Lower leg skin (tissue), 4 donors: ENCODE measurements around the gene IL1RL1. TPM values are rescaled to one million over a fixed set of nuclear protein-coding genes. Genes with fewer than 3 reads are reported as not detected.

Source experiments
- DNase-seq, 2 donors: peaks; one replicate each; pipeline ENCODE4 v3.0.0-alpha.2; 2019; ENCODE audit warnings: low spot score in 2 of 2
- H3K4me3 ChIP-seq: fragments of 200-600 bp; sonication (generic); 2 replicates; pipeline ENCODE4 v1.5.1; 2017; ENCODE audit warnings: mild to moderate bottlenecking, low read depth; ENCODE audit not compliant: poor library complexity, severe bottlenecking
- POLR2A ChIP-seq, 2 donors: fragments of 450-650 bp; IDR thresholded peaks; one replicate each; pipeline ENCODE4 v1.6.1; 2016 to 2017; ENCODE audit warnings: antibody characterized with exemption in 2 of 2, mild to moderate bottlenecking in 1 of 2, moderate library complexity in 1 of 2
- WGBS, 2 donors: methylation state at CpG; one replicate each; pipeline ENCODE4 v1.1.5; 2018; 5-methylcytosine and 5-hydroxymethylcytosine counted together
- intact Hi-C: fragments of 100-400 bp; cut with DNase I; formaldehyde crosslinking; loops from one replicate; pipeline ENCODE4 v1.15.0; 2023; ENCODE audit warnings: low total_unique reads
- total RNA-seq, 4 donors: library from RNA; depleted of rRNA; stranded (reverse); fragments of >200 nt; gene quantifications; one replicate each; pipeline ENCODE4 v1.1.0, GENCODE V29; 2016
- TF ChIP-seq, protein P1 (sequence below), 3 donors: fragments of 450-650 bp; IDR thresholded peaks; one replicate each; pipeline ENCODE4 v1.5.1; 2016; ENCODE audit warnings: antibody characterized with exemption in 3 of 3, mild to moderate bottlenecking in 3 of 3, moderate library complexity in 2 of 3

The IL1RL1 gene
- total RNA-seq, 4 donors from 2014 or later = 0.88 to 5.8 (median 1.9) TPM

DNA sequence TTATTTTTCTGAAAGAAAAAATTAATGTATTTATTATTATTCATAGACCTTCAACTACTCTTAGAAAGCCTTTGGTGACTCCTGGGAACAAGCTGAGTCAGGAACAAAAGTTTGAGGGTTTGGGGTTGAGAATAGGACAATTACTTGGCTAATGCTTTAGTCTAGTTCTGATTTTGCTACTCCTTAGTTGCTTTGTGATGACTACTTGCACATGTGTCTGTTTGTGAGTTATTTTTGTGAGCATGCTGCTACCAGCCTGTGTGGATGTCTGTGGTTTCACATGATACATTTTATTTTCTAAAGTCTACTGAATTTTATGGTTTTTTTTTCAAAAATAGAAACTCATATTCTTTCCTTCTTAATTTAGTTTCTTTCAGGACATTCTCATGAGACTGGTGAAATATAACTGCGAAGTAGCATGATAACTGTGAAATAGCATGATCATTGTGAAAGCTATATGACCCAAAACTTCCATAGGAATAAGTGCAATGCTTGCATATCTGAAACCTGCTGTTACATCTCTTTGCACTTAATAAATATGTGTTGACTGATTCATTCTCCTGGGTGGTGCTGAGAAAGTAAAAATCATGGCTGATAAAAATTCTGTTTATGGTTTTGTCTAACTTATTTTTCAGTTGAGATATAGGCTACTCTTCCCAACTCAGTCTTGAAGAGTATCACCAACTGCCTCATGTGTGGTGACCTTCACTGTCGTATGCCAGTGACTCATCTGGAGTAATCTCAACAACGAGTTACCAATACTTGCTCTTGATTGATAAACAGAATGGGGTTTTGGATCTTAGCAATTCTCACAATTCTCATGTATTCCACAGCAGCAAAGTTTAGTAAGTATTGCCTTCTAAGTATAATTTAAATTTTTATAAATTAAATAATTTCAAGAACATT is 26.4 kb downstream of the IL1RL1 start:
- WGBS, 2 donors = 71 to 76% methylated on average over 3 of the region's 3 CpGs
- H3K4me3 ChIP-seq = no peak overlapping the region
- TF ChIP-seq, protein P1, sequence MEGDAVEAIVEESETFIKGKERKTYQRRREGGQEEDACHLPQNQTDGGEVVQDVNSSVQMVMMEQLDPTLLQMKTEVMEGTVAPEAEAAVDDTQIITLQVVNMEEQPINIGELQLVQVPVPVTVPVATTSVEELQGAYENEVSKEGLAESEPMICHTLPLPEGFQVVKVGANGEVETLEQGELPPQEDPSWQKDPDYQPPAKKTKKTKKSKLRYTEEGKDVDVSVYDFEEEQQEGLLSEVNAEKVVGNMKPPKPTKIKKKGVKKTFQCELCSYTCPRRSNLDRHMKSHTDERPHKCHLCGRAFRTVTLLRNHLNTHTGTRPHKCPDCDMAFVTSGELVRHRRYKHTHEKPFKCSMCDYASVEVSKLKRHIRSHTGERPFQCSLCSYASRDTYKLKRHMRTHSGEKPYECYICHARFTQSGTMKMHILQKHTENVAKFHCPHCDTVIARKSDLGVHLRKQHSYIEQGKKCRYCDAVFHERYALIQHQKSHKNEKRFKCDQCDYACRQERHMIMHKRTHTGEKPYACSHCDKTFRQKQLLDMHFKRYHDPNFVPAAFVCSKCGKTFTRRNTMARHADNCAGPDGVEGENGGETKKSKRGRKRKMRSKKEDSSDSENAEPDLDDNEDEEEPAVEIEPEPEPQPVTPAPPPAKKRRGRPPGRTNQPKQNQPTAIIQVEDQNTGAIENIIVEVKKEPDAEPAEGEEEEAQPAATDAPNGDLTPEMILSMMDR (IDR thresholded peaks at IDR 0.05) = no peak
- no peak for TF ChIP-seq POLR2A (IDR thresholded peaks at IDR 0.05)
- DNase-seq = no peak
- intact Hi-C loops = no loop called here

DNA sequence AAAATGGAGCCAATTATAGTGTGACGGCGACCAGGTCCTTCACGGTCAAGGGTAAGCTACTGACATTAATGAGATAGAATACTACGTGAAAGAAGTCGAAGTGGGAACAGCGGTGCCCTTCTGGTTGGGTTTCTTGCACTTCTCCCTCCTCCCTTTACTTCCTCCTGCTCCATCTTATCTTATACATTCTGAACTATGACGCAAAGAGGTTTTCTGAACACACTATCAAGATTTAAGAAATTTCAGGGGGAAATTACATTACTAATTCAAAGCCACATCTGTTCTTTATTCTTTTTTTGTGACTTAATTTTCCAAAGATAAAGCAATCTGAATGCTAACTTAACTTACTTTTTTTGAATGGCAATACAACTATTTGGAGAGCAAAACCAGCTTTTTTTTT is 29.4 kb downstream of the IL1RL1 start:
- DNase-seq = no peak
- TF ChIP-seq POLR2A (IDR thresholded peaks at IDR 0.05) = no peak
- TF ChIP-seq, protein P1 (IDR thresholded peaks at IDR 0.05) = no peak
- intact Hi-C loops = no loop called here
- 88 to 94% methylated on average over 7 of the region's 7 CpGs for WGBS, 2 donors
- no peak overlapping the region for H3K4me3 ChIP-seq

DNA sequence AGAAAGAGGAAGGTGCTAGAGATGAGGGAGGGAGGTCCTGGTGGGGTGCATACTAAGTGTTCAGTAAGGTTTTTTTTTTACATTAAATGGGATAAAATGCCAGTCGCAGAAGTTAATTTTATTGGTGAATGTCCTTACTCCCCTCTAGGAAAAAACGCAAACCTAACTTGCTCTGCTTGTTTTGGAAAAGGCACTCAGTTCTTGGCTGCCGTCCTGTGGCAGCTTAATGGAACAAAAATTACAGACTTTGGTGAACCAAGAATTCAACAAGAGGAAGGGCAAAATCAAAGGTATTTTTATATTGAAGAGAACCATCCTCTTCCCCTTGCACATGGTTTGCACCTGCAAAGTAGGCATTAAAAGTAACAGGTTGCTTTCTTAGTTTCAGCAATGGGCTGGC is 31.5 kb downstream of the IL1RL1 start:
- no peak for DNase-seq
- TF ChIP-seq, protein P1 (IDR thresholded peaks at IDR 0.05) = no peak
- TF ChIP-seq POLR2A (IDR thresholded peaks at IDR 0.05) = no peak
- no peak overlapping the region for H3K4me3 ChIP-seq
- WGBS, 2 donors = 34 to 35% methylated on average over 3 of the region's 3 CpGs
- intact Hi-C loops = no loop called here

DNA sequence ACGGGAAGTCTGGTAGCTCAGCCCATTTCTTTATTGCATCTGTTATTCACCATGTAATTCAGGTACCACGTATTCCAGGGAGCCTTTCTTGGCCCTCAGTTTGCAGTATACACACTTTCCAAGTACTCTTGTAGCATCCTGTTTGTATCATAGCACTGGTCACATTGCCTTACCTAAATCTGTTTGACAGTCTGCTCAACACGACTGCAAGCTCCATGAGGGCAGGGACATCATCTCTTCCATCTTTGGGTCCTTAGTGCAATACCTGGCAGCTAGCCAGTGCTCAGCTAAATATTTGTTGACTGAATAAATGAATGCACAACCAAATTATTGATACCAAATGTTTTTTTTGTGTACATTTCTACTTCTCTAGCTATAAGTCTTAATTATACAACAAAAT is 33.0 kb downstream of the IL1RL1 start:
- intact Hi-C loops = no loop called here
- TF ChIP-seq, protein P1 (IDR thresholded peaks at IDR 0.05) = no peak
- no peak for TF ChIP-seq POLR2A (IDR thresholded peaks at IDR 0.05)
- no peak for DNase-seq
- WGBS, 2 donors = 85 to 99% methylated on average over 3 of the region's 3 CpGs
- no peak overlapping the region for H3K4me3 ChIP-seq

DNA sequence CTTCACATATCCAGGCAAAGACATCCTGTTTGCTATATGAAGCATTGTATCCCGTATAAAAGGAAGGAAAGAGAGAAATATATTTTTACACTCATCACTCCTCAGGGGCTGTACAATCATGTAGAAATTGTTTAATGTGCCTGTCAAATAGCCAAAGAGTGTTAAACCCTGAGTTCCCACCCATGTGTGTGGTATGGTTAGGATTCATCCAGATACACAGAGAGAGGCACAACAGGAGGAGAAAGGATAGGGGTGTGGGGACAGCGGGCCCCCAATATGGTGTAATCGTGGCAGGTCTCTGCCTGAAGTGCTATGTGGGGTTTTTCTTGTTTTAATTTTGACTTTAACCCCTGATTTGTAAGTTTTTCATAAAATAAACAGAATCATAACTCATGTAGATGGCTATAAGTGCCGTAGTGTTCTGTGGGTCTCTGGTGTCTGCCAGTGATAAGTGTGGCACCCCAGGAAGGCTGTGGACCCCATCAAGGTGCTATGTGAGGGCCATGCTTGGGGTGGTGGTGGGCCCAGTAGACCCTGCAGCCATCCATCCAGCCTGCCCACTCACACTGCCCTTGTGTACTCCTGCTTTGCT is 34.1 kb downstream of the IL1RL1 start:
- 85 to 87% methylated on average over 4 of the region's 4 CpGs for WGBS, 2 donors
- no peak overlapping the region for H3K4me3 ChIP-seq
- intact Hi-C loops = no loop called here
- DNase-seq = no peak
- no peak for TF ChIP-seq POLR2A (IDR thresholded peaks at IDR 0.05)
- TF ChIP-seq, protein P1 (IDR thresholded peaks at IDR 0.05) = no peak
